Dedifferentiated amniotic fluid mesenchymal stem cell (primary cell): ENCODE measurements around the gene FAM186B.
A peak's percentile ranks its signal among the peaks of the same experiment; 100 is the strongest.
"Not testable (repeated sequence)": the region's sequence is repeated elsewhere in the genome, so short reads cannot be mapped to it uniquely, and the experiment has no call there.

ENCODE experiments used
- DNase-seq: peaks from one replicate; pipeline ENCODE4 v3.0.0-alpha.2; 2016; ENCODE audit errors: extremely low spot score

Gene FAM186B, protein sequence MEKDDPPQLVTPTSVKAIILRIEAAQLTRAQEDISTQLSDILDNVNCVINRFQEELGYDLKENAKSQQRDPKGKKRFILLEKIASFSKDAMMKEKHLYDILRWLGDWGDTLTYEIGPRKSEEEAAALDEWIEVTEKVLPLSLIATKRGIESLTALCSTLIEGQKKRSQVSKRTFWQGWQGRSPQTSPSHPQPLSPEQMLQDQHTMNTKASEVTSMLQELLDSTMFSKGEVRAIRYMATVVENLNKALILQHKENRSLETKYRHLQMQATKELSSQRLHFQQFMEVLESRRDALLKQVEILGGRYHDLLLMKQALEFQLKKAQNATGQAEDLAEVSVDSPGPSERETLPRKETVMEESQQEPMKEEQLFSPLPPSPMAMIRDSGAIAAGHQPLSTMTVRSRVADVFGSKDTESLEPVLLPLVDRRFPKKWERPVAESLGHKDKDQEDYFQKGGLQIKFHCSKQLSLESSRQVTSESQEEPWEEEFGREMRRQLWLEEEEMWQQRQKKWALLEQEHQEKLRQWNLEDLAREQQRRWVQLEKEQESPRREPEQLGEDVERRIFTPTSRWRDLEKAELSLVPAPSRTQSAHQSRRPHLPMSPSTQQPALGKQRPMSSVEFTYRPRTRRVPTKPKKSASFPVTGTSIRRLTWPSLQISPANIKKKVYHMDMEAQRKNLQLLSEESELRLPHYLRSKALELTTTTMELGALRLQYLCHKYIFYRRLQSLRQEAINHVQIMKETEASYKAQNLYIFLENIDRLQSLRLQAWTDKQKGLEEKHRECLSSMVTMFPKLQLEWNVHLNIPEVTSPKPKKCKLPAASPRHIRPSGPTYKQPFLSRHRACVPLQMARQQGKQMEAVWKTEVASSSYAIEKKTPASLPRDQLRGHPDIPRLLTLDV

DNA sequence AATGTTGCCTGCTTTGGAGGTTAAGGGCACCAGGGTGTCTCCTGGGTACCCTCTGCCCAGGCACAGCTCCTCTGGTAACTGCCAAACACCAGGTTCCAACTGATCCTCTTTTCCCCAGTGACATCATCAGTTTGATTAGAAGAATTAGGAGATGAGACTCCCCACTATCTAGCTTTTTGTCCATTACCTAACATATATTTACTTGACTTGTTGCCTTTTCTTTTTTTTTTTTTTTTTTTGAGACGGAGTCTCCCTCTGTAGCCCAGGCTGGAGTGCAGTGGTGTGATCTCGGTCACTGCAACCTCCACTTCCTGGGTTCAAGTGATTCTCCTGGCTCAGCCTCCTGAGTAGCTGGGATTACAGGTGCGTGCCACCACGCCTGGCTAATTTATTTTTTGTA lies at the start of gene FAM186B:
TSS of gene FAM186B (minus strand) at position 101 of the 400 bp plus-strand sequence. CDS start 162 bp downstream, outside the sequence.
- not testable (repeated sequence) for DNase-seq

DNA sequence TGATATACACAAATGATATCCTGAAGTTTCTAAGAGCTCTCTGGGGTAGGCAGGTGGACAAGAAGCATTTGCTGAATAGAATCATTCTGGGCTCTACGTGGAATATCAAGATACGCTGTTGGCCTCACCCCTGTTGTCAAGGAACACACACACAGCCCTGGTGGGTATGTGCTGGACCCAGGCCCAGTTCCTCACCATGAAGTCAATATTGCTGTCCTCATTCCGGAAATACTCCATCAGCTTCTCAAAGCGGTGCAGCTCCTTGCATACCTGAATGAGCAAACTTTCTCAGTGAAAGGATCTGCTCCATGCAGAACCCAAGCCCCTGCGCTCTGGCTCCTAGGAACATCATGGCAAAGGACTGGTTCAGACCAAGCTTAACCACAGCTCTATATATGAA lies 49.3 kb upstream of the FAM186B start:
- DNase-seq = no peak

DNA sequence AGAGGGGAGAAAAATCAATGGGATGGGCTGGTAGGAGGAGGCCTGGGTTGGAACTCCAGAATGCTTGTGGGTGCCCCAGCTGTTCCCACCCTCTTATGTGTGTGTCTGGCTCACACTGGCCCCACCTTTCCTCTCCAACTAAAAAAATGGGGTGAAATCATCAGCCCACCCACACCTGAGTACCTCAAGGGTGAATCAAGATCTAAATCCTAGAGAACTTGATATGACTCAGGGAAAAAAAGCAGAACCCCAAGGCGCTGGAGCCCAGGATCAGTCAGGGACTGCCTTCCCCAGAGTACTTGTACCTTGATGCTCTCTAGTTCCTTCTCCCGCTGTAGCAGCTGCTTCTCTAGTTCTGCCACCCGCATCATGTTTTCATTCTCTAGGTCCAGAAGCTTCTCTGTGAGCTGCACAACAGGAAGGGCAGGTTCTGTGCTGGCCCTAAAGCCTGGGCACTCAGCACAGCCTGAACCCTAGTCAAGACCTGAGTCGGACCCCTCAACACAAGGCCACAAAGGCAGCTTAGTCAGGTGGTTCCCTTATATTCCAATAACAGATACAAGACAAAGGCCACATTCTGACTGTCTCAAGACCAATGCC lies 47.6 kb upstream of the FAM186B start:
- no peak for DNase-seq

- no peak for DNase-seq
These were observed 46.4 kb upstream of the FAM186B start for GRCh38 chr12:49651855-49652254.

DNA sequence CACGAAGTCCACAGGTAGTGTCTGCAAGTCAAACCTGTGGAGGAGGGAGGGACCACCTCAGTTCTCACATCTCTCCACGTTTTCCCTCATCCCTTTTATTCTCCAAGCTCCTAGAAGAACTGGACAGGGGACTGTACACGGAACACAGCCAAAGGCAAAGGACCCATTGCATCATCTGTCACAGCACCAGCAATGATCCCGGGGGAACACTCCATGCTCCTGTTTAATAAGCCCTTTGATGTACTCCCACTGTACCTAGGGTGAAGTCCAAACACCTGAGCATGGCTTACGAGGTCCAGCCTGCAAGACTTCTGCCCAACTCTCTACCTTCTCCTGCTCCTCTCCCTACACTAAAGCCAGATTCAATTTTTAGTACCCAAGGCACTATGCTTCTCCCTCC lies 44.5 kb upstream of the FAM186B start:
- DNase-seq = no peak

GRCh38 chr12:49649445-49649844 lies 44.0 kb upstream of the FAM186B start:
- no peak for DNase-seq

DNA sequence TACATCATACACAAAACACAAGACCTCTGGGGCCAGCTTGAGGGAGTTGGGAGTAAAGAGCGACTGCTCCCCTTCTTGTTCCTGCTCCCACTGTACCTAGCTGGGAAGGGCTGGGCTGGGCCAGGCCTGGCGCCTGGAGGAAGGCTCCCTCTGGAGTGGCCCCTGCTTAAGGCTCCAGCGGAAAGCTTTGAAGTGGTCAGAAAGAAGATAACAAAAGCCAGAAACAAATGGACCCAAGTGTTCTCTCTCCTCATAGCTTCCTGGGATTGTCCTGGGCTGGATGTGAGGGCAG lies 43.2 kb upstream of the FAM186B start:
- no peak for DNase-seq

GRCh38 chr12:49647827-49648711 lies 42.6 kb upstream of the FAM186B start:
- DNase-seq = no peak

DNA sequence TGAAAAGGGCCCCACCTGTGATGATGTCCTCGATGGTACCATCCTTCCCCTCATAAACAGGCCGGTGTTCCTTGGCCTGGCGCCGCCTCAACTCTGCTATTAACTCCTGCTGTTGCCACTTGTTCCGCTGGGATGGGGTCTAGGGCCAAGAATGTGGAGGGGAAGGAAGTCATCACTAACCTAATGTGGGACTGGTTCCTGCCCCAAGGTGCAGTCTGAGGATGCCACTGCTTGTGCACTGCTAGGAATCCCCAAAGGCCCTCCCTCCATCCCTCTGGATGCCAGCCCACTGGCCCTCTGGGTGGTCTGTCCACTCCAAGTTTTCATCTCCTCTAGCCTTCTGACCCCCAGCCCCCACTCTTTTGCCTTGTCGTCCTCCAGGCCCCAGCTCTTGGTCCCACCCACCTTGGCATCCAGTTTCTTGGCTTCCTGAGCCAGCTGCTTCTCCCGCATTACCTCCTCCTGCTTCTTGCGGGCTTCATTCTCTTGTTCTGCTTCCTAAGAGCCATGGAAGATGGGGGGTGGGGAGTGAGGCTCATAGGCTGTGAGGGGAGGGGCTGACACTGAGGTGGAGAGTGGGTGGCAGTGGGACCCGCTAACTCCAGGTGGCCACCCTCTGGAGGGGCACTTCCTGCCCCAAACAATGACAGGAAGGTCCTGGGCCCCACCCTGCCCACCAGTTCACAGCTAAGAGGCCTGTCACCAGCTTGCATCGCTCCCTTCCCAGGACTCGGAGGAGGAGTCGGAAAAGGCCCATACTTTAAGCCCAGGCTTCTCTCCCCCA lies 41.6 kb upstream of the FAM186B start:
- no peak for DNase-seq

DNA sequence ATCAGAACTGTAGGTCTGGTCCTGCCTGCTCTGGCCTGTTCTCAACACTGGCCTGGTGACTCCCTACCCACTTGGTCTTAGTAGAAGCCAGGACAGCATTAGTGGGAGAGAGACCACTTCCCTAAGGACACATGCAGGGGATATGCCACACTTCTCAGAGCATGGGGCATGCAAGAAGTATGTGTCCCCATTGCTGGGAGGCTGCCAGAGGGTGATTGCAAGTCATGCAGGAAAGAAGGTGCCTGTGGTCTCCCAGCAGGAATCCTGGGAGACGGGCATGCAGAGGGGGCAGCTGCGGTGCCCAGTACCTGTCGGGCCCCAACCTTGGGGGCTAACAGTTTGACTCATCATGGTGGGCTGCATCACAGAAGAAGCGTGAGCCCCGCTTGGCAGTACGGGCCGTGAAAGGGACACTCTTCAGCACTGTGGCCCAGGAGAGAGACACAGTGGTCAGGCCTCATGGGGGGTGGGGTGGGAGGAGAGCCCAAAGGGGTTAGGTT lies 40.9 kb upstream of the FAM186B start:
- no peak for DNase-seq

DNA sequence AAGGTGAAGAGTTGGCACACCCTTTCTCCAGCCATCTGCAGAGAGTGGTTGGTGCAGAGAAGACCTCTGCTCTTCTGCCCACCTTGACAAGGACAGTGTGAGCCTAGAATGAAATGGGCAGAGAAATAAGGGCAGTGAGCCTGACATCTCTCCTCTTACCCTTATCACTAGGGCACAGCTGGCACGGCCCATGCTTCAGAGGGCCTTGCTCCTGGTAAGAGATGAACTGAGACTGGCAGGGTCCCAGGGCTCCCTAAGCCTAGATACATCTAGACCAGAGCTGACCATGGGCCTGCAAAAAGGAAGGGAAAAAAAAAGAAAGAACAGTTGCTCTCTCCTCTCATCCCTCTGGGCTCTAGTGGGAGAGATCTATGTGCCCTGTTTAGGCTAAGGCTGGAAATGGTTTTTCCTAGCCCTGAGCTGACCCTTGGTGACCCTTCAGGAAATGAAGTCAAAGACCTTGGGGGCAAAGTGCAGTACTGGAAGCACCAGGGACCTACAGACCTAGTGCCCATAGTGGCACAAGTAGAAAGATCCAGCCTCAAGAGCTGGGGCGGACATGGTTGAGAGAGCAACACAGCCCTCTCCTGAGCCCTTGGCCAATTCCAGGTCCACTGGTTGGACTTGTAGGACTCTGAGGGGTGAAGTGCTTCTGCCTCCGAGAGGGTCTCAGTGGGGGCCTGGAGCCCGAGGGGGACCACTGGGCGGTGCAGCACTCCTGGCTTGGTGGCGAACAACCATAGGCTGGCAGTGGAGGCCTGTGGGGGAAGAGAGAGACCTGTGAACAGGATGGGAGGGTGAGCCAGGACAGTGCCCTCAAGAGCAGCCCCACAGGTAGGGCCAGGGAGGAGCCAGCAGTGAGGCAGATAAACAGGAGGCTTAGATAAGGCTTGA lies 40.0 kb upstream of the FAM186B start:
- DNase-seq = no peak

GRCh38 chr12:49644620-49644994 lies 39.2 kb upstream of the FAM186B start:
- peak; percentile 46 for DNase-seq

DNA sequence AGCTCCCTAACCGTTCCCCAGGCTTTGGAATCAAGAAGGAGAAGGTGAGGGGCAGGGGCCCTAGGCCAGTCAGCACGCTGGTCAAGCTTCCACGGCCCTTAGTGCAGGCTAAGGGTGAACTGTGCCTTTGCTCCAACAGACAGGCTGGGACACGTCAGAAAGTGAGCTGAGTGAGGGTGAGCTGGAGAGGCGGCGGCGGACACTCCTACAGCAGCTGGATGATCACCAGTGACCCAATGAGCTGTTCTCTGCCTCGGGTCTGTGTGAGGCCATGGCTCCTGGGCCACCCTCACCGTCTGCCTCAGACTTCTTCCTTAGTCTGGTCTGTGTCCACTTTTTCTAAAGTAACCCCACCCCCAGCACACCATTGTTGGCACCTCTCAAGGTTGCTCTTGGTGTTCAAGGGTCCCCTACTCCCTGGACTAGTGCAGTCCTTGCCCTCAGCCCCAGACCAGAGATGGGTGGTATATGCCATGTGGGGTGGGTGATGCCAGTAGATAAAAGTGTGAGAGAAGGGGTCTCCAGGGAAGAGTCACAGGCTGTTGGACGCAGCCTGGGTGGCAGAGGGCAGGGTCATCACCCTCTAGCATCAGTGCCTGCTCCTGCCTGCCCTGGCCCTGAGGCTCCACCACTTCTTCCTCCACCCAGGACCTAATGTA lies 38.7 kb upstream of the FAM186B start:
- DNase-seq = no peak

- no peak for DNase-seq
These were observed 37.7 kb upstream of the FAM186B start for GRCh38 chr12:49643135-49643534.

- DNase-seq = no peak
These were observed 36.9 kb upstream of the FAM186B start for GRCh38 chr12:49642370-49642802.

DNA sequence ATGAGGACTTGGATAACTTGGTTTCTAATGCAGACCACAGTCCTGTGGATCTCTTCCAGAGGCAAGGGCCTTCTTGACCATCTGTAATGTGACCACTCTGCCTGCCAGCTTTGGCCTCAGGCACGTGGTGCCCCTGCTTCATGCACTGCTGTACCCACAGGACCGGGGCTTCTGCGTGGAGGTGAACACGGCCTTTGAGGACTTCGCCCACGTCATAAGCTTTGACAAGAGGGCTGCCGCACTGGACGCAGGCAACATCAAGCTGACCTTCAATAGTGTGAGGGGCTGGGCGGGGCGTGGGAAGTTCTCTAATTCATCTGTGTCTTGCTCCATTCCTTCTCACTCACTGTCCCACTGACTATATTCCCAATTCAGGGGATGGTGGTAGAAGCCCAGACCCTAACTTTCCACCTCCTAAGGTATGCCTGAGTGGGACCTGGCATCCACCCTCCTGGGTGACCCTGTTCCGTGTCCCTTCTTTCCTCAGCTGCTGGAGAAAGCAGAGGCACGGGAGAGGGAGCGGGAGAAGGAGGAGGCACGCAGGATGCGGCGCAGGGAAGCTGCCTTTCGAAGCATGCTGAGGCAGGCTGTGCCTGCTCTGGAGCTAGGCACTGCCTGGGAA lies 36.4 kb upstream of the FAM186B start:
- DNase-seq = no peak

DNA sequence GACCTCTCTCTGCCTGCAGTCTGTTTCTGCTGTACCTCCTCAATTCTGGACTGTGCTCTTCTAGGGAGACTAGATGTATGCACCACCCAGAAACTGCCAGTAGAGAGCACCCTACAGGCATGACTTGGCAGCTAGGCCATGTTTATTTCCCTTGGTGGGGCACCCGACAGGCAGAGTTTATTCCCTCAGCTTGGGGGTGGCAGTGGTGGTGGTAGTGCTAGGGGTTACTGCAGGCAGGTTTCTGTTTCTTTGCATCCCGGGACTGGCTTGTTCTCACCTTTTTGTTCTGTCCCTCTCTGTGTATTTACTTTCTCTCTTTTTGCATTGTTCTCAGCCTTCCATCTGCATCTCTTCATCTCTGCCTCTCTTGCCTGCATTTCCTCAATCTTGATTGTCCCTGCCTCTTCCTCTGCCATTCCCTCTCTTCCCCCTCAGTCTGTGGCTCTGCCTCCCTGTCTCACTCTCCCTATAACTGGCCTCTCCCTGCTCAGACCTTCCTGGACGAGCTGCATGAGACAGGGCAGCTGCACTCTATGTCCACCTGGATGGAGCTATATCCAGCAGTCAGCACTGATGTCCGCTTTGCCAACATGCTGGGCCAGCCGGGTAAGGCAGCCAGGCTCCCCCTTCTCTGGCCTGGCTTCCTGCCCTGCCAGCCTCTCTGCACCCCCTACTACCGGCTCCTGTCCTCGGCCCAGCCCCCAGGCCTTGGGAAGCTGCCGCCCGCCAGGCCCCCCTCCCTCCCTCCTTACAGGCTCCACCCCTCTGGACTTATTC lies 31.7 kb upstream of the FAM186B start:
- DNase-seq = peak; percentile 77

GRCh38 chr12:49636574-49636973 lies 31.1 kb upstream of the FAM186B start:
- DNase-seq = no peak
